Loucy (cell line): ENCODE data around the gene GDF7.

ENCODE experiments used
- CTCF ChIP-seq: fragments of 200-600 bp; sonication (generic); conservative IDR thresholded peaks from 2 replicates; pipeline ENCODE4 v1.5.1; 2014; ENCODE audit warnings: mild to moderate bottlenecking, antibody characterized with exemption, low read length
- EZH2phosphoT487 ChIP-seq: fragments of 200-600 bp; IDR thresholded peaks from 2 replicates; pipeline ENCODE4 v1.6.1; 2018; ENCODE audit warnings: antibody characterized with exemption, mild to moderate bottlenecking, moderate library complexity, borderline replicate concordance

GRCh38 chr2:20645301-20645701 lies 21.6 kb upstream of the GDF7 start:
- no peak for TF ChIP-seq CTCF
- TF ChIP-seq EZH2phosphoT487 = no peak
